NCI-H1105 treated with DMSO at 0.1 percent for 48 hours (cell line): ENCODE measurements around the gene CFP.
A peak's percentile ranks its signal among the peaks of the same experiment; 100 is the strongest.
"Not testable (repeated sequence)": the region's sequence is repeated elsewhere in the genome, so short reads cannot be mapped to it uniquely, and the experiment has no call there.

ENCODE experiments used
- DNase-seq: peaks from one replicate; lab custom pipeline; 2025; lab: John Stamatoyannopoulos, UW

Gene CFP

DNA sequence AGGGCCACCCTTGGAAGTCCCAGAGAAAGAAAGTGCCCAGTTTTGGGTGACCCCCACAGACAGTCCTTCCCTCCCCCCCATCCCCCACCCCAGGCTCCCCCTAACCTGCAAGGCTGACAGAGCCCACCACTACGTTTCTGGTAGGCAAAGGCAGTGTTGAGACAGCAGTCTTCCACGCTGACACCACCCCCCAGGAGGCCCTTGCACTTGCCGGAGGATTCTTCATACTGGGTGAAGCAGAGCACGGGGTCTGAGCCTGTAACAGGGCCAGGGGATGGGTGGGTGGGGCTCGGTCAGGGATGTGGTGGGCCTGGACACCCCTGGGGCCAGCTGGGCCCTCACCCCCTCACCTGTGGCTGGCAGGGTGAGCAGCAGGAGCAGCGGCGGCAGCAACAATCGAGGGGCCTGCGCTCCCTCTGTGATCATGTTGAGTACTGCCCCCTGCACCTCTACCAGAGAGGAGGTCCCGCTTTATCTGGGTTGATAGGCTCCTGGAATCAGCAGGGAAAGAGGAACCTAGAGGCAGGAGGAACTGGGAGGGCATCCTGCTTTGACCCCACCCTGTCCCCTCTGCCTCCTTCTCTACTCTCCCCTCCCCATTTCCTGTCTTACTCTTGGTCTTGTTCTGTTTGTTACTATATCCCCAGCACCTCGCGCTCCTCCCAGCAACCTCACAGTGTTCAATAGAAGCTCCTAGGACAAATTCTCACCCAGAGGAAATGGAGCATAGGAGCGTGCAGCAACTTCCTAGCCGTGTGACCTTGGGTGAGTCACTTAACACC is at the start of gene CFP:
CFP (minus strand) TSS at position 512 of the 782 bp plus-strand sequence; CDS start at position 426, 86 bp downstream.
- DNase-seq, result no peak

GRCh38 chrX:47675959-47676859 is 46.5 kb upstream of the CFP start:
- not testable (repeated sequence) for DNase-seq

DNA sequence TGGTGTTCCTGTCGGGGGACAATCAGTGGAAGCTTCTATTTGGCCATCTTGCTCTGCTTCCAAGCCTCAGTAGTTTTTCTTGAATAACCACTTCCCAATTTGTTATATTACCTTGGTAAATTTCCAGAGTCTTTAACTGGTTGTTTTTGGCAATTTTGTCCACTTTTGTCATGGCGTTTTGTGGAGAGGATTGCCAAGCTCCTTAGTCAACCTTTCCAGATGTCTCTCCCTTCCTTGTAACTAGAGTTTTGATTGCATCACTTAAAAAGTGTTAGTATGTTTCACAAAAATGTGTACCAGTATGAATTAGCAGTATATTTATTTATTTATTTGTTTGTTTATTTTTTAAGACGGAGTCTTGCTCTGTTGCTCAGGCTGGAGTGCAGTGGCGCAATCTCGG is 45.0 kb upstream of the CFP start:
- DNase-seq, result no peak

GRCh38 chrX:47665797-47666196 is 36.1 kb upstream of the CFP start:
- DNase-seq, result not testable (repeated sequence)

DNA sequence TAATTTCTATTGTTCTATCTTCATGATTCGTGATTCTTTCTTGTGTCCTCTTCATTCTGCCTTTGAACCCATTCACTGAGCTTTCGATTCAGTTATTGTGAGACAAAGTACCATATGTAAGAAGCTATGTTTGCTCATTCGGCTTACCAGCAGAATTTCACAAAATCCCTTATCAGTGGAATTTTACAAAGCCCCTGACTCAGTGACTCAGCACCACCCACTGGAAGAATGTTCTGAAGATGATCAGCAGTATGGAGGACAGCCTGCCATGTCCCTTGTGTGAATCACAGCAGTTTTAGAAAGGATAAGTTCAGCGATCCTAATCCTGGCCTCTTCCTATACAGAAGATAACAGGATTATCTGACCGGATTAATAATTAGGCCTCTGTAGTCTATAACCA is 35.0 kb upstream of the CFP start:
- DNase-seq, result no peak

DNA sequence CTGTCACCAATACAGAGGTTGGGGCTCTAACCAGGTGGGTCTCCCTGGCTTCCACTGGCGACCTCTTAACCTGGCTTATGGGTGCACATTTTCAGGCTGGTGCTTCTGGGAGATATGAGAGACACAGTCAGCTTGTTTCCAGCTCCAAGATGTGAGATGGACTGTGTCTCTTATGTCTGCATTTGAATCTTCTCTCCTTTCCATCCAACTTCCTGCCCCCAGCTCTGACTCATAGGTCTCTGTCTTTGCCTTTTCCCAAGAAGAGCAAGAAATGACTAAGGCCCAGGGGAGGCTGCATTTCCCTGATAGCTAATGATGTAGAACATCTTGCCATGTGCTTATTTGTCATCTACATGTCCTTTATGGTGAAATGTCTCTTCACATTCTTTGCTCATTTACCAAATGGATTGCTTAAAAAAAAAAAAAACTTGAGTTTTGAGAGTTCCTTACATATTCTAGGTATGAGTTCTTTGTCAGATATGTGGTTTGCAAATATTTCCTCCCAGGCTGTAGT is 32.5 kb upstream of the CFP start:
- no peak for DNase-seq

- DNase-seq, result no peak
Observed at GRCh38 chrX:47661539-47661938, 31.8 kb upstream of the CFP start.

DNA sequence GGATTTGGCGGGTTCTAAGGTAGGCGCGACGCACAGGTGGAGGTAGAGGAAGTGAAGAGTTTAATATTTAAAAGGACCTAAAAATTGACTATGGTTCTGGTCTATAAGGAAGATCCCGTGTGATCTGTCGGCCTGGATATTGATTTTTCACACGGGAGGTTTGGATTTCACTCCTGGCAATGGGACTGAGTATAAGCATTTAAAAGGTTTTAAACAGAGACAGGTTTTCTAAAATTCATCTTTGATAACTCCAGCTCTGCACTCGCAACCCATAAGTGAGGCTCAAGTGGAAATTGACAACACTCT is 29.6 kb upstream of the CFP start:
- DNase-seq, result no peak

GRCh38 chrX:47658684-47659420 is 29.1 kb upstream of the CFP start, which contains the start of gene UXT:
UXT (minus strand) TSS chrX:47659180; CDS start chrX:47658927, 253 bp downstream.
- peak; percentile 89 for DNase-seq

DNA sequence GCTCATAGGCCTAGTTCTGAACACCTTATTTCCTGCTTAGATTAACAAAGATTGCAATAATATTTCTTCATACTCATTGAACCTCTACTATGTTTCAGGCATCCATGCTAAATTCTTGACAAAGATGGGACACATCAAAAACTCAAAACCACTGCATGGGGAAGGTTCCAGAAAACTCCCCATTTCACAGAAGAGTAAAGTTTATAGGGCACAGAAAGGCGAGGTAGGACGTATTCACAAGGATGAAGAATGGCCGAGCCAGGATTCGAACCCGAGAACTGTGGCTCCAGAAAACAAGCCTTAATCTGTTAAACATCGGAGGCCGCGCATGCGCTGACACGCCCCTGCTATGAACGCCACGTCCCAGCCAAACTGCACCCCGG is 28.6 kb upstream of the CFP start:
- no peak for DNase-seq

- peak; percentile 59 for DNase-seq
Observed at GRCh38 chrX:47651043-47651905, 21.5 kb upstream of the CFP start.

- DNase-seq, result peak; percentile 94
Observed at GRCh38 chrX:47650164-47651042, 20.7 kb upstream of the CFP start, which contains the start of gene ELK1. ELK1 (minus strand) TSS chrX:47650563; CDS start chrX:47641441, 9,122 bp downstream.

DNA sequence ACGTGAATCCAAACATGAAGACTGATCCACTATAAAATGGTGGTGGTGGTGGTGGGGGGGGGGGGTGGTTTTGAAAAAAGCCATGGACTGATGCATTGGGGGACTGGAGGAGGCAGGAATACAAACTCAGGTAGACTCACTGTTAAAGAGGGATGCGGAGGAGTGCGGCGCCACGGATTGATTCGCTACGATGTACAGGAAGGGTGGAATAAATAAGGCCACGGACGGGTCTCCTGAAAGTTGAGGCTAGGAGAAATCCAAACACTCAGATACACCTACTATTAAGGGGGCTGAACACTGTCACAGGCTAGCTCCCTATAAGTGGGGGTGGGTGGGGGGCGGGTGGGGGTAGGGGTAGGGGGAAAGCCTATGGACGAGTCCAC is 20.0 kb upstream of the CFP start:
- no peak for DNase-seq

GRCh38 chrX:47649271-47649670 is 19.5 kb upstream of the CFP start:
- no peak for DNase-seq

DNA sequence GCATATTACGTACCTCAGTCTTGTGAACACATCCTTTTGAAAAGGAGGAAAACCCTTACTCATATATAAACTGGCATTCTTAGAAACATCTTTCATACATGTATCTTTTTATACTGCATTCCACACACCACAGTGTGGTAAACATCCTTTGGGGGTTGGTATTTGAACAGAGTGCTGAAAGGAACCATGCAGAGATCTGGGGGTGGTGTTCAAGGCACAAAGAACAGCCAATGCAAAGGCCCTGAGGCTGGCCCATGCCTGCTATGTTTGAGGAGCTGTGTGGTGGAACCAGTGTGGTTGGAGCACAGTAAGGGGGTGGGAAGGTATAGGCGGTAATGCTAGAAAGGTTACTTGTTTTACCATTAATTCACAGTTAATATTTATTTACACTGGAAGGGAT is 18.6 kb upstream of the CFP start:
- no peak for DNase-seq

DNA sequence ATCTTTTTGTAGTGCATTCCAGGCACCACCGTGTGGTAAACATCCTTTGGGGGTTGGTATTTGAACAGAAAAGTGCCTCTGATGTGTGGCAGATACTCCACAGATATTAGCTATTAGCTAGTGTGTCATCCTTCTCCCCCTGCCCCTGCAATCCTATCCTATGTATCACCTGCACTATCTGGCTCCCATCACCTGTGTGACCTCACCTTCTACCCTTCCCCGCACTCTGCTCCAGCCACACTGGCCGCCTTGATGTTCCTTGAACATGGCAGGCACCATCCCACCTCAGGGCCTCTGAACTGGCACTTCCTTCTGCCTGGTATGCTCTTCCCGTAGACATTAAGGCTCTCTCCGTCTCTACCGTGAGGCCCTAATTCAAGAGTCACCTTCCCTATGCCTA is 16.9 kb upstream of the CFP start:
- DNase-seq, result no peak

DNA sequence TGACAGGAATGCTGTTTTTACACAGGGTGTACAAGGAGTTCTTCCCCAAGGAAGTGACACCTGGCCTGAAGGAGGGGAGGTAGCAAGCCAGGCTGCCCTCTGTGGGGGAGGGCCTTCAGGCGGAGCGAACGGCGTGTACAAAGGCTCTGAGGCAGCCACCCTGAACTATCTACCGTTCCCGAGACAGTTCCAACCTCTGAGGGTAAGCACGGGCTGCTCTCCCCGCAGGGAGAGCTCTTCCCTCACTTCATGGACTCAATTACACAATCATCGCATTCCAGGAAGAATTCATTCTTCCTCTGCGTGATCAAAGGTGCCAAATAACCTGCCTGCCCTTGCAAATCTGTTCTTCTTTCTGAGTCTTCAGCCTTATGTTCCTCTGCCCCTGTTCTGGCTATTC is 15.8 kb upstream of the CFP start:
- no peak for DNase-seq

DNA sequence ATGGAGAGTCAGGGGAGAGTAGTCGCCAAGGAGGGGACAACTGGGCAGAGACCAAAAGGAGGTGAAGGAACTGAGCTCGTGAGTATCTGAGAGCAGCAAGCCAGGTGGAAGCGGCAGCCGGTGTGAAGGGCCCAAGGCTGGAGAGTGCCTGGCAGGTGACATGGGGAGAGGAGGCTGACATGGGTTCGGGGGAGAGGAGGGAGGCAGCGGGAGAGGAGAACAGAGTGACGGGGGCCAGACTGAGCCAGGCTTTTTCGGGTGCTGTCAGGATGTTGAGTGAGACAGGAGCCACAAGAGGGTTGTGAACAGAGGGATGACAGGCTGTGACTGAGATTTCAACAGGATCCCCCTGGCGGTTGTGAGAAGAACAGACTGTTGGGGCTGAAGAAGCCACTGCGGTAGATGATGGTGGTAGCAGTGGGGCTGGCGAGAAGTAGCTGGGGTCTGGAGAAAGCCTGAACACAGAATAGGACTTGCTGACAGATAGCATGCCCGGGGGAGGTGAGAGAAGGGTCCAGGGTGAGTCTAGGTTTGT is 14.9 kb upstream of the CFP start:
- DNase-seq, result no peak

DNA sequence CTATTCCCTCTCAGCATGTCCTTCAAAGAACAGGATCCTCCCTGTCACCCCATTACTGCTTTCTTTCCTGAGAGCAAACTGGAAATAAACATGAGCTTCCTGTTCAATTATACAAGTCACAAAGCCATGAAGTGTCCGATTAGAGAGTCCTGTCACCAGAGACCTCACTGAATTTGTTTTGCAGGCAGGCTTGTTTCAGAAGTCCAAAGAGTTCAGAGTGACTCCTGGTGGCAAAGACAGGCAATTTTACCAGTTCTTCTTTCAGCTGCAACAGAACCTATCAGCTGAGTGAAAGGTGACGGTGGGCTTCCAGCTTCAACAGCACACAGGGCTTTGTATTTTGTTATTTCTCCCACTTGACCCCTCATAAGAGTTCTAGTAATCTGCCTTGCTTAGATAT is 14.2 kb upstream of the CFP start:
- no peak for DNase-seq

- no peak for DNase-seq
Observed at GRCh38 chrX:47638816-47639215, 9.1 kb upstream of the CFP start.
